KOPT-K1 (cell line): Measurements from ENCODE around the gene ZGPAT.
A peak's percentile ranks its signal among the peaks of the same experiment; 100 is the strongest.

Source experiments
- H3K27ac ChIP-seq: fragments of 200-600 bp; sonication (generic); 2 replicates; pipeline ENCODE4 v1.5.1; 2016; ENCODE audit warnings: antibody characterized with exemption, mild to moderate bottlenecking, low read depth, low read length; ENCODE audit not compliant: poor library complexity, severe bottlenecking
- H3K36me3 ChIP-seq: fragments of 200-600 bp; sonication (generic); 2 replicates; pipeline ENCODE4 v1.5.1; 2017; ENCODE audit warnings: antibody characterized with exemption, mild to moderate bottlenecking, low read length, moderate library complexity; ENCODE audit not compliant: insufficient read depth
- H3K9me3 ChIP-seq: fragments of 200-600 bp; sonication (generic); 2 replicates; pipeline ENCODE4 v1.5.1; 2017; ENCODE audit warnings: antibody characterized with exemption, low read length, mild to moderate bottlenecking; ENCODE audit not compliant: insufficient read depth, poor library complexity, severe bottlenecking

ZGPAT gene

DNA sequence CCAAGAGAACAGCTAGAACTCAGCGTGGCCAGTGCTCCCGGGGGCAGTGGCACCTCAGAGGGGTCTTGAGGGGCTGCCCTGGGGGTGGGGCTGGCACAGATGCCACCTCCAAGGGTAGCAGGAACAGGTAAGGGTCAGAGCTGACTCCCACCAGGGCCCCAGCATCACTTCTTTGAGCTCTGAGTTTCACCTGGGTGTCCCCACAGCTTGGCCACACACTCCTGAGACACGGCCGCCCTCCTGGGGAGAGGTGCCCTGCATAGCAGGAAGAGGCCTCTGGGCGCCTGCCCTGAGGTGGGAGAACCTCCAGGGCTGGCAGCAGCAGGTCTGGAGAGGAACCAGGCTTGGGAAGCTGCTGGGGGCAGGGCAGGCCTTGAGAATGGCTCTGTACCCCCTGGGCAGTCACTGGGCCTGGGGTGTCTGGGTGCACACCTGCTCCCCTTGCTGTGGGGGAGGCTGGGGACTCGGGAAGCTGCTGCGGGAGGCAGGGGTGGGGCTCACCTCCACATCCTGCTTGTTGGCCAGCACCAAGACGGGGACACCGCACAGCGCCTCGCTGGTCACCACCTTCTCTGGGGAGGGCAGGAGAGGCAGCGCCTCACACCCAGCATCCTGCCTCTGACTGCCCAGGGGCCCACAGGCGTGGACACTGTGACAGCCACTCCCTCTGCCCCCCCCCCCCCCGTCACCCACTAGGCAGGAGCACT lies 6.4 kb upstream of the ZGPAT start:
- Histone ChIP-seq H3K27ac (no peak overlapping the region), H3K36me3 (peaks cover 56% of the 10 kb centered on the region), H3K9me3 (no peaks in the 10 kb centered on the region)

DNA sequence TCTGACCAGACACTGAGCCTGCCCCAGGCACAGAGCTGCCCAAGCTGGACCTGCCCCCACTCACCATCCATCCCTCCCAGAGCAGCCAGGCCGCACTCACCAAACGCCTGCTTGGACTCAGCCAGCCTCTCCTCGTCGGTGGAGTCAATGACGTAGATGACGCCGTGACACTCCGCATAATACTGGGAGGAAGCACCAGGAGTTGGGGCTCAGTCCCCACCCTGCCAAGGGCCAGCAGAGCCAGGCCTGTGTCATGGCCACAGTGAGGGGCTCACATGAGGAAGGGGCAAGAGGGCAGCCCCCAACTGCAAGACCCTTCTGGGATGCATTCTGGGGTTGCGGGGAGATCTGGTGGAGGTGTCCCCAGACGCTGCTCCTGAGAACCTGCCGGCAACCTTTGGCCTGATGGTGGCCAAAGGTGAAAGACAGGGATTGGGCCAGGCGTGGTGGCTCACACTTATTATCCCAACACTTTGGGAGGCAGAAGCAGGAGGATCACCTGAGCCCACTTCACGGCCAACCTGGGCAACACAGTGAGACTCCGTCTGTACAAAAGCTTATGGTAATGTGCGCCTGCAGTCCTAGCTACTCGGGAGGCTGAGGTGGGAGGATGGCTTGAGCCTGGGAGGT lies 5.7 kb upstream of the ZGPAT start:
- no peak overlapping the region for H3K27ac ChIP-seq
- peaks cover 54% of the 10 kb centered on the region for H3K36me3 ChIP-seq
- no peaks in the 10 kb centered on the region for H3K9me3 ChIP-seq

GRCh38 chr20:63702751-63703470 lies 4.9 kb upstream of the ZGPAT start:
- Histone ChIP-seq H3K9me3 (no peaks in the 10 kb centered on the region), H3K27ac (no peak overlapping the region), H3K36me3 (peaks cover 53% of the 10 kb centered on the region)

GRCh38 chr20:63703471-63703975 lies 4.3 kb upstream of the ZGPAT start:
- no peak overlapping the region for H3K27ac ChIP-seq
- H3K9me3 ChIP-seq: no peaks in the 10 kb centered on the region
- H3K36me3 ChIP-seq: peaks cover 53% of the 10 kb centered on the region

GRCh38 chr20:63703976-63704748 lies 3.7 kb upstream of the ZGPAT start:
- no peak overlapping the region for H3K27ac ChIP-seq
- peaks cover 58% of the 10 kb centered on the region for H3K36me3 ChIP-seq
- no peaks in the 10 kb centered on the region for H3K9me3 ChIP-seq

GRCh38 chr20:63704749-63705117 lies 3.1 kb upstream of the ZGPAT start:
- H3K36me3 ChIP-seq: peaks cover 57% of the 10 kb centered on the region

GRCh38 chr20:63705232-63706026 lies 2.4 kb upstream of the ZGPAT start:
- Histone ChIP-seq H3K27ac (no peak overlapping the region), H3K9me3 (no peaks in the 10 kb centered on the region), H3K36me3 (peaks cover 55% of the 10 kb centered on the region)

More at GRCh38 chr20:63704749-63705117, 3.1 kb upstream of the ZGPAT start:
- Histone ChIP-seq H3K9me3 (no peaks in the 10 kb centered on the region), H3K27ac (no peak overlapping the region)

DNA sequence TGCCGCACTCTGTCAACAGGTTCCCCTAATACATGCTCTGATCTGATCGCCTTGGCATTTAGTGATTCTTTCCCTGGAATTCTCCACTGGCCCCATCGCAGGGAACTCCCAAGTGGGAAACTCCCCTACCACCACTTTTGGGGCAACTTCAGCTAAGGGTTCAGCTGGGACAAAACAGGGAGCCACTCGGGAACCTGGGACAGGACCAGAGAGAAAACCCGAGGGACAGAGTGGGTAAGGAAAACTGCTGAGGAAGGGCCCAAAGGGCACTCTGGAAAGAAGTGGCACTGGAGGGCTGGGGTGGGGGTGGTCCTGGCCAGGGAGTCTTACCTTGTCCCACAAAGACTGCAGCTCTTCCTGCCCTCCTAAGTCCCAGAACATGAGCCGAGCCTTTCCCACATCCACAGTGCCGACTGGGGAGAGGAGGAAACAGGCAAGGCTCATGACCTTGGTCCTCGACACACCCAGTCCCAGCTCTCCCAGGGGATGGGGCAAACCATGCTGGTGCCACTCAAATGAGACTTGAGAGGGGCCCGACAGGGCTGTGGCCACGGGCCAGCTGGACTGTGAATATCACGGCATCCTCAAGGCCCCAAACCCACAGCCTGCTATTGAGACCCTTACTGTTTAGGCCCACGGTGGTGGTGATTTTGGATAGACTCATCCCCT lies 1.7 kb upstream of the ZGPAT start:
- no peaks in the 10 kb centered on the region for H3K9me3 ChIP-seq
- peaks cover 61% of the 10 kb centered on the region for H3K36me3 ChIP-seq
- peak overlapping the region; percentile 82 for H3K27ac ChIP-seq

- H3K9me3 ChIP-seq: peaks cover under 1% of the 10 kb centered on the region
- peak overlapping the region; percentile 82 for H3K27ac ChIP-seq
- peaks cover 70% of the 10 kb centered on the region for H3K36me3 ChIP-seq
These were observed 834 bp upstream of the ZGPAT start for GRCh38 chr20:63706852-63707557.

DNA sequence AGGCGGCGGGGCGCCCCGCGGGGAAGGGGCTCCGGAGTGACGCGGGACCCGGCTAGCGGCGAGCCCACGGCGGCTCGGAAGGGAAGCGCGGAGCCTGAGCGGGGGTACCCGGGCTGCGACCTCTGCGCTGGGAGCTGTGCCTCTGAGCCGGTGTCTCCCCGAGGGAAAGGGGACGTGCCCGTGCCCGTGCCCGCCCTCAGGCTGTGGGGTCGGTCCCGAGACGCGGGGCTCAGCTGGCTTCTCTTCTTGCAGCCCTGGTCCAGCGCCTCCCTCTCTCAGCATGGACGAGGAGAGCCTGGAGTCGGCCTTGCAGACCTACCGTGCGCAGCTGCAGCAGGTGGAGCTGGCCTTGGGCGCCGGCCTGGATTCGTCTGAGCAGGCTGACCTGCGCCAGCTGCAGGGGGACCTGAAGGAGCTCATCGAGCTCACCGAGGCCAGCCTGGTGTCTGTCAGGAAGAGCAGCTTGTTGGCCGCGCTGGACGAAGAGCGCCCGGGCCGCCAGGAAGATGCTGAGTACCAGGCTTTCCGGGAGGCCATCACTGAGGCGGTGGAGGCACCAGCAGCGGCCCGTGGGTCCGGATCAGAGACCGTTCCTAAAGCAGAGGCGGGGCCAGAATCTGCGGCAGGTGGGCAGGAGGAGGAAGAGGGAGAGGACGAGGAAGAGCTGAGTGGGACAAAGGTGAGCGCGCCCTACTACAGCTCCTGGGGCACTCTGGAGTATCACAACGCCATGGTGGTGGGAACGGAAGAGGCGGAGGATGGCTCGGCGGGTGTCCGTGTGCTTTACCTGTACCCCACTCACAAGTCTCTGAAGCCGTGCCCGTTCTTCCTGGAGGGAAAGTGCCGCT lies 686 bp downstream of the ZGPAT start:
- H3K9me3 ChIP-seq: peaks cover 6% of the 10 kb centered on the region
- peaks cover 73% of the 10 kb centered on the region for H3K36me3 ChIP-seq
- H3K27ac ChIP-seq: peak overlapping the region; percentile 82

GRCh38 chr20:63709149-63709527 lies 1.3 kb downstream of the ZGPAT start:
- H3K36me3 ChIP-seq: peaks cover 71% of the 10 kb centered on the region
- peaks cover 8% of the 10 kb centered on the region for H3K9me3 ChIP-seq
- no peak overlapping the region for H3K27ac ChIP-seq

DNA sequence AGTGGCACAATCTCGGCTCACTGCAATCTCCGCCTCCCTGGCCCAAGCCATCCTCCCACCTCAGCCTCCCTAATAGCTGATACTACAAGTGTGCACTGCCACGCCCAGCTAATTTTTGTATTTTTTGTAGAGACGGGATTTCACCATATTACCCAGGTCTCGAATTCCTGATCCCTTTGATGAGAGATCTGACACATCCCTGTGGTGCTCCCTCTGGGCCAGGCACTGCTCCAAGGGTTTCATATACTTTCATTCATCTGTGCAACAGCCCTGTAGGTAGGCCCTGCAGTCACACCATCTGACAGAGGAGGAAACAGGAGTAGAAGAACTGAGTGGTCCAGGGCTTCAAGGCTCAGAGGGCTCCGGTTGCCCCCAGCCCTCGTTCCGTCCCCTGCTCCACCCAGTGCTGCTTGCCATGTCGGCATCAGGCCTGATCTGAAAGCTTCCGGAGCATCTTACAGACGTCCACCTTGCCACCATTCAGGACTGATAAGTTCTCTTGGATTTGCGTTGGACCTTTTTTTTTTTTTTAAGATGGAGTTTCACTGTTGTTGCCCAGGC lies 3.3 kb downstream of the ZGPAT start:
- peaks cover 16% of the 10 kb centered on the region for H3K9me3 ChIP-seq
- H3K27ac ChIP-seq: no peak overlapping the region
- H3K36me3 ChIP-seq: peaks cover 71% of the 10 kb centered on the region
